Caki2 (cell line): ENCODE measurements around the gene GPR75. TPM values are rescaled to one million over a fixed set of nuclear protein-coding genes. Genes with fewer than 3 reads are reported as not detected.

ENCODE experiments used
- DNase-seq: peaks from one replicate; pipeline ENCODE4 v3.0.0-alpha.2; 2015; ENCODE audit warnings: low read depth
- in situ Hi-C: cut with HindIII; loops from 2 replicates; pipeline ENCODE4 v1.10.0; 2016; ENCODE audit warnings: low sequenced_read_pairs, low pct_unique_long_range_greater_than_20kb, mixed read lengths
- total RNA-seq: library from RNA; depleted of rRNA; stranded (reverse); fragments of >200 nt; shearing (Covaris generic); gene quantifications from 2 replicates; pipeline ENCODE4 v1.2.3, GENCODE V29; 2014; ENCODE audit warnings: low replicate concordance; rRNA removed

Gene GPR75
- not detected in 2 replicates for total RNA-seq

- DNase-seq: no peak
- in situ Hi-C loops: no loop called here
These were observed at the start of gene GPR75 for GRCh38 chr2:53859206-53860181. TSS of gene GPR75 (minus strand) at chr2:53859967. CDS start at chr2:53854756, 5,211 bp downstream.

- in situ Hi-C loops: no loop called here
- no peak for DNase-seq
These were observed 47.8 kb upstream of the GPR75 start for GRCh38 chr2:53907582-53907981.

DNA sequence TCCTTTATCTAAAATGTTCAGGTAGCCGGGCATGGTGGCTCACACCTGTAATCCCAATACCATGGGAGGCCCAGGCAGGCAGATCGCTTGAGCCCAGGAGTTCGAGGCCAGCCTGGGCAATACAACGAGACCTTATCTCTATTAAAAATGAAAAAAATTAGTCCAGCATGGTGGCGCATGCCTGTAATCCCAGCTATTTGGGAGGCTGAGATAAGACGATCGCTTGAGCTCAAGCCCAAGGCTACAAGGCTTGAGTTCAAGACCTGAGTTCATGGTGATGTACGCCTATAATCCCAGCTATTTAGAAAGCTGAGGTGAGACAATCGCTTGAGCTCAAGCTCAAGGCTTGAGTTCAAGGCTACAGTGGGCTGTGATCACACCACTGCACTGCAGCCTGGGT lies 45.6 kb upstream of the GPR75 start:
- DNase-seq: no peak
- in situ Hi-C loops: no loop called here

DNA sequence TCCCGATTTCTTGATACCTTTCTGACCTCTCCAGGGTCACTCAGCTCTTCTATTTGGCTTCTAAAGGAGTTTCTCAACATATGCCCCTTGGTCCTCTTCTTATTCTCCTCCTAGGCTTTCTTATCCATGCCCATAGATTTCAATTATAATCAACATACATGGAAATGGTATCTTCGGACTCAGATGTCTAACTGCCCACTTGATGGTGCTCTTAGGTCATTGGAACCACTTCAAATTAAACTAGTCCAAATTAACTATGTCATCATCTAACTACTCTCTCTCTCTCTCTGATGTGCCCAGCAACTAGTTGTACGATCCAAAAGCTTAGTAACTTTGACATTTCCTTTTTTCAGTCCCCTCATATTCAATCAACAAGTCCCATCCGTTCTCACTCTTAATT lies 43.2 kb upstream of the GPR75 start:
- in situ Hi-C loops: no loop called here
- no peak for DNase-seq

- no peak for DNase-seq
- in situ Hi-C loops: no loop called here
These were observed 41.4 kb upstream of the GPR75 start for GRCh38 chr2:53901192-53901591.

GRCh38 chr2:53896864-53897263 lies 37.1 kb upstream of the GPR75 start:
- no peak for DNase-seq
- in situ Hi-C loops: no loop called here

GRCh38 chr2:53886406-53887280 lies 26.9 kb upstream of the GPR75 start:
- no peak for DNase-seq
- in situ Hi-C loops: no loop called here

GRCh38 chr2:53884883-53885282 lies 25.1 kb upstream of the GPR75 start:
- in situ Hi-C loops: no loop called here

GRCh38 chr2:53881986-53882385 lies 22.2 kb upstream of the GPR75 start:
- no peak for DNase-seq
- in situ Hi-C loops: no loop called here

More at GRCh38 chr2:53884883-53885282, 25.1 kb upstream of the GPR75 start:
- no peak for DNase-seq

DNA sequence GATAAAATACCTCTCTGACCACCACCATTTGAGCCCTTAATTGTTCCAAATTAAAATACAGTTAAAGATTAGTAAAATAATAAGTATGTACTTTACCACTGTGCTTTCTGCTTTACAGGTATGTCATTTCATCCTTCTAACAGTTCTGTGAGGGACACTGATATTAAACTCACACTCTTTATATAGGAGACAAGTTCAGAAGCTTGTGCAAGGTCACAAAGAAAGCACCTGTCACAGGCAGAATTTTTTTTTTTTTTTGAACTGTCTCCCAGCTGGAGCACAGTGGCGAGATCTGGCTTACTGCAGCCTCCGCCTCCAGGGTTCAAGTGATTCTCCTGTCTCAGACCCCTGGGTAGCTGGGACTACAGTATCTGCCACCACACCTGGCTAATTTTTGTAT lies 21.6 kb upstream of the GPR75 start:
- DNase-seq: no peak
- in situ Hi-C loops: no loop called here

DNA sequence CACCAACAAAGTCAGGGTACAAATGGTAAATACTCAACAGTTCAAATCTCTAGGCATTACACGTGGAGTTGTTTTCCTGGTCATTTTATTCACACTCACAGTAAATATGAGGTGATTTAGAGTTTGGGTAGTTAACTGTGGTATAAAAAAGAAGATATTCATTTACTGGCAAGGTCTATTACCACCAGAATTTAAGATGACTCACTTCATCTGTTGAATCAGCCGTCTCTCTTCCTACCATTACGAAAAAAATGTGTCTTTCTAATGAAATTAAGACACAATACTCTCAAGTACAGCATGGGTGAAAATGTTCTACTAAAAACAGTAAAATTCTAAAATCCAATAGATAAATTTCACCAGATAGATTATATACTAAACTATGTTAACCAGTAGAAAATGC lies 21.0 kb upstream of the GPR75 start:
- in situ Hi-C loops: no loop called here
- DNase-seq: no peak

DNA sequence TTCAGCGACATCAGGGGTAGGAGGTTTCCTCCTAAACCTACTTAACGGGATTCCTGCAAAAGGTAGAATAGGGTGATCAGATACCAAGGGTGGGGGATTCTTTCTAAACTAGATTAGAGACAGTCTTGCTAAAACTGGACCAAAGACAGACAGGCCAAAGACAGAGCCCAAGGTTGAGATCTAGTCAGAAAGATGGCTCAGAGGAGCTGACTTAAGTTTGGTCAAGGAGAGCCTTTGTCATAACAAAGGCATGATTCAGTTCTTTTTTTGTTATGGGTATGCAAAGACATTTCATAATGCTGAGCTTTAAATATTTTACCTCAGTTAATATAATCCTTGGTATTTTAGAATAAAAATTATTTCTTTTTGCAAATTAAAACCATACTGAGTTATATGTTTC lies 17.8 kb upstream of the GPR75 start:
- in situ Hi-C loops: no loop called here
- no peak for DNase-seq

DNA sequence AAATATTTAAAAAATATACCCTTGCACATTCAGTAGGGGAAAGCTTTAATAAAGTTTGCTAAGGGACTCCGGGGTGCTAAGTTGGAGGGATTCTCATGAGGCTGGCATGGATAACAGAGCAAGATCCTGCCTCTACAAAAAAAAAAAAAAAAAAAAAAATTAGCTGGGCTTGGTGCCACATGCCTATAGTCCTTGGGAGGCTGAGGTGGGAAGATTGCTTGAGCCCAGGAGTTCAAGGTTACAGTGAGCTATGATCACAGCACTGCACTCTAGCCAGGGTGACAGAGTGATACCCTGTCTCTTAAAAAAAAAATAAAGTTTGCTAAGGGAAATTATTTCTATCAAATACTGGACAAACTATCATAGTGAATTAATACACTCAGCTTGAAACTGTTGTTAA lies 17.3 kb upstream of the GPR75 start:
- DNase-seq: no peak
- in situ Hi-C loops: no loop called here

- in situ Hi-C loops: no loop called here
- no peak for DNase-seq
These were observed 14.7 kb upstream of the GPR75 start for GRCh38 chr2:53874401-53874950.

DNA sequence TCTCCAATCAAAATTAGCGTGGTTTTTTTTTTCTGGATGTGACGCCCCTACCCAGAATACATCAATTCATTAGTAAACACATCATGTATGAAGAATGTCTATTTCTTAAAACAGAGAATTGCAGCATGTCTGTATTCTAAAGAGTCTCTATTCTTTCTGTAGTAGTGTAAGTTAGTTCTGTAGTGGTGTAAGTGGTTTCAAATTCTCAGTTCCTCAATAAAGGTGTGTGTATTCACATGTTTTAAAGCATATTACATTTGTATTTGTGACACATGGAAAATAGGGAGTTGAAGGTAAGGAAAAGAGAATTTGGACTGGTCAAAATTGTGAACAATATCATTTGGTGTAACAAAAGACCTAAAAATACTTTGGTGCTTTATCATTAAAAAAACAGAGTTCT lies 8.0 kb upstream of the GPR75 start:
- in situ Hi-C loops: no loop called here
- DNase-seq: no peak

- DNase-seq: no peak
- in situ Hi-C loops: no loop called here
These were observed 7.4 kb upstream of the GPR75 start for GRCh38 chr2:53867169-53867568.

DNA sequence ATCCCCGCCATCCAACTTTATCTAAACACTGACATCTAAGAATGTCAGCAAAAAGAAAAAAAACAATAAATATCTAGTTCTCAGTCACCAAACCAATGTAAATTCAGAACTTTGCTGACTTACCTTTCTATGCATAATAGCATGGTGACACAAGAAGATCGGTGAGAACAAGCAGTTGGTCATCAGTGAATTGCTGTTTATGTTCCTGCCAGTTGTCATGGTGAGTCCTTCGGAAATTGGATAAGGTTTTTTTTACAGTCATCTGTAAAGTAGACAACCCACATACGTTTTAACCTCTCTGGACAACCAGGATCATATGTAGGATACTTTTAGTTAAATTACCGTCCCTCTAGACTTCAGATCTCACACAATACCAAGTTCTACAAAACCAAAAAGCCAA lies 6.2 kb upstream of the GPR75 start:
- in situ Hi-C loops: no loop called here

GRCh38 chr2:53865264-53865663 lies 5.5 kb upstream of the GPR75 start:
- no peak for DNase-seq
- in situ Hi-C loops: no loop called here

More for the DNA sequence above, 6.2 kb upstream of the GPR75 start:
- no peak for DNase-seq
